ENCODE data around the gene SLC19A2. TPM values are rescaled to one million over a fixed set of nuclear protein-coding genes. Genes with fewer than 3 reads are reported as not detected.

SLC19A2 gene
- total RNA-seq, 4 donors from 2014 or later, result 19.0 to 38.8 (median 20.6) TPM

DNA sequence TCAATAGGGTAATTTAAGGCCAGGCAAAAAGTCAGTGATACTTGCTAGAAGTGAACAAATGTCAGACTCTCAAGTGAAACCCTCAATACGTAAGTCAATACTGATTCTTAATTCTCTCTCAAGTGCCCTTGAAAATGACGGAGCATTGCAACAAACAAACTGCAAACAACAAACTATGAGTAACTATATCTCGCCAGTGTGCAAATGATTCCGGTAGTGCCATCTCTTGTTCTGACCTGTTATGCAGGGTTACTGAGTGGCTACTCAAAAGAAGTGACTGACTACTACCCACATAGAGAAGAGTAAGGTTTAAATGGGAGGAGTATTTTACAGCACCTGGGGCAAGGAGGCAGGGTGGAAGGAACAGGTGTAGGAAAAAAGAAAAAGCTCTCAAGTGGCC is 1.6 kb downstream of the SLC19A2 start:
- DNase-seq (ENCODE audit: extremely low spot score), result no peak
- no peaks in the 10 kb centered on the region for H3K36me3 ChIP-seq
- intact Hi-C loops (cut with DNase I), result loop anchor here (10.0 kb wide), 1 partner anchor 379 kb away; the partner anchor contains the start of gene ATP1B1
- peaks cover 9 to 56% (median 50%) of the 10 kb centered on the region in 4 donors for H3K4me1 ChIP-seq
- TF ChIP-seq POLR2AphosphoS5 (IDR thresholded peaks at IDR 0.05) (no peak), POLR2A (IDR thresholded peaks at IDR 0.05; ENCODE audit: low read depth) (no peak), EP300 (IDR thresholded peaks at IDR 0.05) (no peak)
- TF ChIP-seq, protein P1, sequence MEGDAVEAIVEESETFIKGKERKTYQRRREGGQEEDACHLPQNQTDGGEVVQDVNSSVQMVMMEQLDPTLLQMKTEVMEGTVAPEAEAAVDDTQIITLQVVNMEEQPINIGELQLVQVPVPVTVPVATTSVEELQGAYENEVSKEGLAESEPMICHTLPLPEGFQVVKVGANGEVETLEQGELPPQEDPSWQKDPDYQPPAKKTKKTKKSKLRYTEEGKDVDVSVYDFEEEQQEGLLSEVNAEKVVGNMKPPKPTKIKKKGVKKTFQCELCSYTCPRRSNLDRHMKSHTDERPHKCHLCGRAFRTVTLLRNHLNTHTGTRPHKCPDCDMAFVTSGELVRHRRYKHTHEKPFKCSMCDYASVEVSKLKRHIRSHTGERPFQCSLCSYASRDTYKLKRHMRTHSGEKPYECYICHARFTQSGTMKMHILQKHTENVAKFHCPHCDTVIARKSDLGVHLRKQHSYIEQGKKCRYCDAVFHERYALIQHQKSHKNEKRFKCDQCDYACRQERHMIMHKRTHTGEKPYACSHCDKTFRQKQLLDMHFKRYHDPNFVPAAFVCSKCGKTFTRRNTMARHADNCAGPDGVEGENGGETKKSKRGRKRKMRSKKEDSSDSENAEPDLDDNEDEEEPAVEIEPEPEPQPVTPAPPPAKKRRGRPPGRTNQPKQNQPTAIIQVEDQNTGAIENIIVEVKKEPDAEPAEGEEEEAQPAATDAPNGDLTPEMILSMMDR (IDR thresholded peaks at IDR 0.05), result no peak
- H3K27me3 ChIP-seq, result no peaks in the 10 kb centered on the region
- 84% methylated on average over 4 of the region's 4 CpGs for WGBS
- peak overlapping the region; percentile 77 to 85 (median 80) for H3K4me3 ChIP-seq
- H3K9me3 ChIP-seq, result no peaks in the 10 kb centered on the region
- H3K27ac ChIP-seq (replicated peaks in 1 of 4), result peak overlapping the region; percentile 96 to 99 (median 98)

DNA sequence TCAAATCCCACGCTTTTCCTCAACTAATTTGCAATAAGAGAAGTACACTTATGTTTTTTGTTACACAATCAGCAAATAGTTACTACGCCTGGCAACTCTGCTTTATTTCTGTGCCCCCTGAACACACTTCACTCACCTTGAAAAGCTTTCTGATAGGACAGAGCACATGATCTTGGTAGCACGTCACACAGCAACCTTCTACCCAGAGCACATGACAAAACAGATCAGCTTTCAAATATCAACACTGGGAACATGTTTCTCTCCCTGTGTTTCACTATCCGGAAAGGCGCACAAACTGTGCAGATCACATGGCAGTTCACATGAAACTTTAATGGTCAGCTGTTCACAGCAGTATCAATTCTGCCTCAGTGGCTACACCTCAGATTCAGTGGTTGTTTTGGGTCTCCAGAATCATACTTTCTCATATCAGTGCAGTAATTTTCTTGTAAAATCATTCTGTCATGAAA is 2.2 kb downstream of the SLC19A2 start:
- Histone ChIP-seq H3K27me3 (no peaks in the 10 kb centered on the region), H3K4me1 (peaks cover 9 to 56% (median 52%) of the 10 kb centered on the region in 4 donors), H3K9me3 (no peaks in the 10 kb centered on the region), H3K4me3 (peak overlapping the region; percentile 77 to 85 (median 80)), H3K27ac (replicated peaks in 1 of 4) (peak overlapping the region; percentile 96 to 99 (median 98)), H3K36me3 (no peaks in the 10 kb centered on the region)
- no peak for DNase-seq (ENCODE audit: extremely low spot score)
- TF ChIP-seq EP300 (IDR thresholded peaks at IDR 0.05), result no peak
- TF ChIP-seq POLR2AphosphoS5 (IDR thresholded peaks at IDR 0.05), result peak; percentile 73 to 83
- intact Hi-C loops (cut with DNase I), result loop anchor here (10.0 kb wide), 1 partner anchor 379 kb away; the partner anchor contains the start of gene ATP1B1
- WGBS, result 65% methylated on average over 5 of the region's 5 CpGs

DNA sequence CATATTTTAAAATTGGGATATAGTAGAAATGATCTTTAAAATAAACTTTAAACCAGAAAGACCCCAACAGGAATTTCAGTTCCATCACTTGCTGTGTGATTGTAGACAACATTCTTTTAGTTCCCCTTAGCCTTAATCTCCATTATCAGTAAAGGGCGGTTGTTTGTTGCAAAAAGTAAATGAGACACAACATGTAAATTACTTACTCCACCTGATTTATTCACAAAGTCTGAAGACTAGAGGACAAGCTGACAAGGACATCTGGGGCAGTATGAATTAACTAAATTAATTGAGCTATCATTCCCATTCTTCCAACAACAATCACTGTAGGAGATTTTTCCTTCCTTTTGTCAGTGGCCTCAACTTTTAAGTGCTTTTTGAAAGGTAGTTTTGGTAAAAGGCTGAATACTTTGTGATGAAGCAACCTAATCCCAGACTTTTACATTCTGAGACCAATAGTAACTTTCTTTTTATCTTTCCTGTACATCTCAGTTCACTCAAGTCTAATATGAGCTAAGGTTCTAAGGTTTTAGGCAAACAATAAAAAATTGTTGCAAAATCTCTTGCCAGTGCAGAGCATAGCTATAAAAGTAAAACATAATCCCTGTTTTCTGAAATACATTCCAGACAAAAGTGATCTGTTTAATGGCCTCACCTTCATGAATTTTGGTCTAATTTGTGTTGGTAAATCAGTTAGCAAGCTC is 6.2 kb downstream of the SLC19A2 start:
- H3K27me3 ChIP-seq, result no peaks in the 10 kb centered on the region
- intact Hi-C loops (cut with DNase I), result loop anchor here (10.0 kb wide), 1 partner anchor 375 kb away; the partner anchor contains the start of gene ATP1B1
- H3K27ac ChIP-seq (replicated peaks in 1 of 4), result no peak overlapping the region
- peaks cover 0 to 18% (median 16%) of the 10 kb centered on the region in 4 donors for H3K36me3 ChIP-seq
- peaks cover 0 to 33% (median 28%) of the 10 kb centered on the region in 4 donors for H3K4me1 ChIP-seq
- no peak for DNase-seq (ENCODE audit: extremely low spot score)
- H3K9me3 ChIP-seq, result no peaks in the 10 kb centered on the region
- 90% methylated on average over 1 of the region's 1 CpG for WGBS
- no peak overlapping the region for H3K4me3 ChIP-seq
- no peak for TF ChIP-seq POLR2AphosphoS5 (IDR thresholded peaks at IDR 0.05)
- TF ChIP-seq, protein P1 (IDR thresholded peaks at IDR 0.05), result no peak
- TF ChIP-seq POLR2A (IDR thresholded peaks at IDR 0.05; ENCODE audit: low read depth), result no peak

DNA sequence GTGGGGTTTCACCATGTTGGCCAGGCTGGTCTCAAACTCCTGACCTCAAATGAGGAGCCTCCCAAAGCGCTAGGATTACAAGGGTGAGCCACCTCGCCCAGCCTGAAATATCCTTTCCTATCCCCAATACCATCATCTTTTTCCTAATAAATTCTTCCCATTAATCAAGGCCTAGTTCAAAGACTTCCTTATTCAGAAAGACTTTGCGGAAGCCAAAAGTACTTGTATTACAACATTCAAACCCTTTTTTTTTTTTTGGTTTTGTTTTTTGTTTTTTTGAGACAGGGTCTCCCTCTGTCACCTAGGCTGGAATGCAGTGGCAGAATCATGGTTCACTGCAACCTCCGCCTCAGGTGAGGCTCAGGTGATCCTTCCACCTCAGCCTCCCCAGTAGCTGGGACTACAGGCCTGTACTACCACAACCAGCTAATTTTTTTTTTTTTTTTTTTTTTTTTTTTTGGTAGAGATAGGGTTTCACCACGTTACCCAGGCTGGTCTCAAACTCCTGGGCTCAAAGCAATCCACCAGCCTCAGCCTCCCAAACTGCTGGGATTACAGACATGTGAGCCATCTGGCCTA is 7.6 kb downstream of the SLC19A2 start:
- WGBS, result 89% methylated on average over 4 of the region's 5 CpGs
- intact Hi-C loops (cut with DNase I), result no loop called here
- no peak for TF ChIP-seq POLR2AphosphoS5 (IDR thresholded peaks at IDR 0.05)
- no peak for TF ChIP-seq EP300 (IDR thresholded peaks at IDR 0.05)
- no peak for TF ChIP-seq POLR2A (IDR thresholded peaks at IDR 0.05; ENCODE audit: low read depth)
- TF ChIP-seq, protein P1 (IDR thresholded peaks at IDR 0.05), result no peak
- no peak overlapping the region for H3K27ac ChIP-seq (replicated peaks in 1 of 4)
- H3K27me3 ChIP-seq, result no peaks in the 10 kb centered on the region
- no peak for DNase-seq (ENCODE audit: extremely low spot score)
- no peak overlapping the region for H3K4me3 ChIP-seq
- no peaks in the 10 kb centered on the region for H3K9me3 ChIP-seq
- peaks cover 0 to 18% (median 16%) of the 10 kb centered on the region in 4 donors for H3K36me3 ChIP-seq
- peaks cover 0 to 23% (median 14%) of the 10 kb centered on the region in 4 donors for H3K4me1 ChIP-seq

DNA sequence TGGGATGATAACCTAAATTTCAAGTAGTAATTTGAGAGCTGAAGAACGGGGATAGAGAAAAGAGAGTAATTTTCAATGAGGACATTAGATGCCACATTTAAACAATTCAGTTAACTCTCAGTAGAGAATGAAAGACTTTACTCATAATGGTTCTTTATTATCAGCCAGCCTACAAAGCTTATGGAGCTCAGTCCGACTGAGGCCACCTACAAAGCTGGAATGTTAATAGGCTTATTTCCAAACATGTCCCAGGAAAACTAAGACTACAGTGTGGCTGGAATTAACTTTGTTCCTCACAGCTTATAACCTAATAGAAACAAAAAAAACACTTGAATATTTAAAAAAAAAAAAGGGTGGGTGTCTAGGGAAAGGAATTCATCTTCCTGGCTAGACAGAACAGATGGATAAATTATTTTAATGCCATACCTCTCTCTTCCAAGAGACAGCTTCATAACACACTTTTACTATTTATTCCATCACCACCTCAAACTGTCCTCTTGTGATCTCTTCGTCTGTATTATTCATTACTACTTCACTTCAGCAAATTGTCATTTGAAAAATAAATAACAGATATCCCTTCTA is 9.8 kb downstream of the SLC19A2 start:
- Histone ChIP-seq H3K4me1 (peaks cover 0 to 17% (median 2%) of the 10 kb centered on the region in 4 donors), H3K9me3 (no peaks in the 10 kb centered on the region), H3K27ac (replicated peaks in 1 of 4) (no peak overlapping the region), H3K27me3 (no peaks in the 10 kb centered on the region), H3K36me3 (peaks cover 0 to 18% (median 16%) of the 10 kb centered on the region in 4 donors), H3K4me3 (no peak overlapping the region)
- TF ChIP-seq POLR2AphosphoS5 (IDR thresholded peaks at IDR 0.05) (no peak), EP300 (IDR thresholded peaks at IDR 0.05) (no peak), POLR2A (IDR thresholded peaks at IDR 0.05; ENCODE audit: low read depth) (no peak)
- TF ChIP-seq, protein P1 (IDR thresholded peaks at IDR 0.05), result no peak
- no peak for DNase-seq (ENCODE audit: extremely low spot score)
- WGBS, result 72% methylated on average over 3 of the region's 3 CpGs
- intact Hi-C loops (cut with DNase I), result no loop called here
